ENCODE data around the gene LDLRAD2. TPM values are rescaled to one million over a fixed set of nuclear protein-coding genes. Genes with fewer than 3 reads are reported as not detected.

LDLRAD2 gene
- total RNA-seq, 1 experiment from 2014 or later = not detected

GRCh38 chr1:21833392-21833976 lies 21.4 kb downstream of the LDLRAD2 start:
- Histone ChIP-seq H4K20me1 (ENCODE audit: insufficient read depth) (no peaks in the 10 kb centered on the region), H3K9me2 (ENCODE audit: insufficient read depth) (no peaks in the 10 kb centered on the region), H3K79me2 (ENCODE audit: insufficient read depth, low read length) (no peaks in the 10 kb centered on the region), H3K27ac (ENCODE audit: low read depth, low read length) (no peak overlapping the region), H3K9me3 (ENCODE audit: control insufficient read depth in 1 of 2, insufficient read depth in 1 of 2, low read depth in 1 of 2, low read length in 2 of 2) (peaks cover 0 to 5% of the 10 kb centered on the region in 2 experiments; a peak in 1 of 4 replicates), H3K4me3 (replicated peaks in 1 of 2; ENCODE audit: low read depth in 1 of 2, low read length in 2 of 2) (no peak overlapping the region), H3K36me3 (ENCODE audit: control insufficient read depth in 1 of 2, insufficient read depth in 2 of 2, low read length in 2 of 2) (peaks cover 0 to 8% of the 10 kb centered on the region in 2 experiments; a peak in 3 of 4 replicates), H3K9ac (ENCODE audit: low read length) (no peak overlapping the region), H2AFZ (ENCODE audit: low read depth, low read length, poor library complexity, severe bottlenecking) (no peak overlapping the region), H3K4me2 (ENCODE audit: low read length) (no peak overlapping the region), H3K4me1 (ENCODE audit: control insufficient read depth in 1 of 2, insufficient read depth in 2 of 2, low read length in 2 of 2) (no peaks in the 10 kb centered on the region), H3K27me3 (ENCODE audit: insufficient read depth, low read length) (no peaks in the 10 kb centered on the region)
- DNase-seq (ENCODE audit: low read depth, low spot score) (no peak), ATAC-seq (no peak)
- intact Hi-C loops (cut with micrococcal nuclease) = no loop called here
- CTCF ChIA-PET = no interaction called here
- RAD21 ChIA-PET (ENCODE audit: low non-redundant PET in 1 of 2, low total read pairs in 2 of 2, uncharacterized antibody in 2 of 2, unreplicated experiment in 2 of 2) = no interaction called here
- TF ChIP-seq YY1 (IDR thresholded peaks at IDR 0.05; ENCODE audit: extremely low read depth, insufficient replicate concordance, low read depth, low read length) (no peak), EZH2 (IDR thresholded peaks at IDR 0.05) (no peak)
- POLR2A ChIA-PET = no interaction called here
- no TSS peak for BruUV-seq (replicated peaks)

DNA sequence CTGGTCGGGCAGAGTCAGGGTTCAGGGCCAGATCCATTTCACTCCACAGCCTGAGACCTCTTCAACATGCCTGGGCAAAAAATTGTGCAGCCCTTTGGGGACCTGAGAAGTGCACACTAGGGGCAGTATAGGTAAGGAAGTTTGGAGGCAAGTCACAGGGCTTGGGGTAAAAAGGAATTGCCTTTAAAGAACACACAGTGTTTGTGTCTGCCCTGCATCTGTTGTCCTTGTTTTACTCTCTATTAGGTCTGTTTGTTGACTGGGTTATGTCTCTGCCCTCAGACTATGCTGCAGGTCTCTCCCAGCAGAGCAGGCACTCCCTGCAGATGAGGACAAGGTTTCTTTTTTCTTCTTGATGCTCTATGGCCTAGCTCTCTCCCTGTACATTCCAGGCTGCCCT lies 22.0 kb downstream of the LDLRAD2 start:
- Histone ChIP-seq H3K9ac (ENCODE audit: low read length) (no peak overlapping the region), H3K27me3 (ENCODE audit: insufficient read depth, low read length) (no peaks in the 10 kb centered on the region), H4K20me1 (ENCODE audit: insufficient read depth) (no peaks in the 10 kb centered on the region), H3K4me1 (ENCODE audit: control insufficient read depth in 1 of 2, insufficient read depth in 2 of 2, low read length in 2 of 2) (no peaks in the 10 kb centered on the region), H3K4me2 (ENCODE audit: low read length) (no peak overlapping the region), H3K36me3 (ENCODE audit: control insufficient read depth in 1 of 2, insufficient read depth in 2 of 2, low read length in 2 of 2) (peaks cover 0 to 8% of the 10 kb centered on the region in 2 experiments; a peak in 3 of 4 replicates), H2AFZ (ENCODE audit: low read depth, low read length, poor library complexity, severe bottlenecking) (no peak overlapping the region), H3K9me2 (ENCODE audit: insufficient read depth) (no peaks in the 10 kb centered on the region), H3K27ac (ENCODE audit: low read depth, low read length) (no peak overlapping the region), H3K4me3 (replicated peaks in 1 of 2; ENCODE audit: low read depth in 1 of 2, low read length in 2 of 2) (no peak overlapping the region), H3K79me2 (ENCODE audit: insufficient read depth, low read length) (no peaks in the 10 kb centered on the region), H3K9me3 (ENCODE audit: control insufficient read depth in 1 of 2, insufficient read depth in 1 of 2, low read depth in 1 of 2, low read length in 2 of 2) (peaks cover 0 to 5% of the 10 kb centered on the region in 2 experiments; a peak in 1 of 4 replicates)
- ATAC-seq = peak; percentile 49; the same call in 1 of the 2 replicates
- no peak for DNase-seq (ENCODE audit: low read depth, low spot score)
- intact Hi-C loops (cut with micrococcal nuclease) = no loop called here
- ChIA-PET RAD21 (ENCODE audit: low non-redundant PET in 1 of 2, low total read pairs in 2 of 2, uncharacterized antibody in 2 of 2, unreplicated experiment in 2 of 2) (no interaction called here), POLR2A (no interaction called here), CTCF (no interaction called here)
- TF ChIP-seq EZH2phosphoT487 (IDR thresholded peaks at IDR 0.05; ENCODE audit: borderline replicate concordance) (no peak), CBX3 (IDR thresholded peaks at IDR 0.05; ENCODE audit: low read depth) (peak; percentile 47; the same call in 1 of the 2 replicates)
- BruUV-seq (replicated peaks) = no TSS peak

All from HCT116 (cell line).